Lower leg skin (tissue), 4 donors: ENCODE measurements around the gene SLC40A1. TPM values are rescaled to one million over a fixed set of nuclear protein-coding genes. Genes with fewer than 3 reads are reported as not detected.

Experiments used
- DNase-seq, 2 donors: peaks; one replicate each; pipeline ENCODE4 v3.0.0-alpha.2; 2019; ENCODE audit warnings: low spot score in 2 of 2
- H3K4me3 ChIP-seq: fragments of 200-600 bp; sonication (generic); 2 replicates; pipeline ENCODE4 v1.5.1; 2017; ENCODE audit warnings: mild to moderate bottlenecking, low read depth; ENCODE audit not compliant: poor library complexity, severe bottlenecking
- CTCF ChIP-seq, 3 donors: fragments of 450-650 bp; IDR thresholded peaks; one replicate each; pipeline ENCODE4 v1.5.1; 2016; ENCODE audit warnings: antibody characterized with exemption in 3 of 3, mild to moderate bottlenecking in 3 of 3, moderate library complexity in 2 of 3
- POLR2A ChIP-seq, 2 donors: fragments of 450-650 bp; IDR thresholded peaks; one replicate each; pipeline ENCODE4 v1.6.1; 2016 to 2017; ENCODE audit warnings: antibody characterized with exemption in 2 of 2, mild to moderate bottlenecking in 1 of 2, moderate library complexity in 1 of 2
- WGBS, 2 donors: methylation state at CpG; one replicate each; pipeline ENCODE4 v1.1.5; 2018; 5-methylcytosine and 5-hydroxymethylcytosine counted together
- intact Hi-C: fragments of 100-400 bp; cut with DNase I; formaldehyde crosslinking; loops from one replicate; pipeline ENCODE4 v1.15.0; 2023; ENCODE audit warnings: low total_unique reads
- total RNA-seq, 4 donors: library from RNA; depleted of rRNA; stranded (reverse); fragments of >200 nt; gene quantifications; one replicate each; pipeline ENCODE4 v1.1.0, GENCODE V29; 2016

Gene SLC40A1
- total RNA-seq, 4 donors from 2014 or later = 16.0 to 33.1 (median 18.1) TPM

GRCh38 chr2:189526241-189526640, 54.3 kb downstream of the SLC40A1 start:
- intact Hi-C loops = no loop called here
- no peak overlapping the region for H3K4me3 ChIP-seq
- WGBS, 2 donors = 83 to 89% methylated on average over 2 of the region's 2 CpGs
- no peak for TF ChIP-seq POLR2A (IDR thresholded peaks at IDR 0.05)
- no peak for TF ChIP-seq CTCF (IDR thresholded peaks at IDR 0.05)
- no peak for DNase-seq

- H3K4me3 ChIP-seq = no peak overlapping the region
- intact Hi-C loops = no loop called here
- WGBS, 2 donors = 83 to 93% methylated on average over 4 of the region's 4 CpGs
- no peak for DNase-seq
- no peak for TF ChIP-seq POLR2A (IDR thresholded peaks at IDR 0.05)
- no peak for TF ChIP-seq CTCF (IDR thresholded peaks at IDR 0.05)
These were observed 55.8 kb downstream of the SLC40A1 start for GRCh38 chr2:189524746-189525145.

- no peak for DNase-seq
- WGBS, 2 donors = 54 to 60% methylated on average over 5 of the region's 5 CpGs
These were observed 58.0 kb downstream of the SLC40A1 start for GRCh38 chr2:189522435-189523151.

GRCh38 chr2:189521699-189522434, 58.7 kb downstream of the SLC40A1 start:
- TF ChIP-seq POLR2A (IDR thresholded peaks at IDR 0.05) = no peak
- no peak for TF ChIP-seq CTCF (IDR thresholded peaks at IDR 0.05)
- no peak for DNase-seq
- H3K4me3 ChIP-seq = no peak overlapping the region
- intact Hi-C loops = no loop called here
- 93 to 96% methylated on average over 2 of the region's 2 CpGs for WGBS, 2 donors

More at GRCh38 chr2:189522435-189523151, 58.0 kb downstream of the SLC40A1 start:
- H3K4me3 ChIP-seq = no peak overlapping the region
- TF ChIP-seq CTCF (IDR thresholded peaks at IDR 0.05) = no peak
- TF ChIP-seq POLR2A (IDR thresholded peaks at IDR 0.05) = no peak
- intact Hi-C loops = no loop called here

GRCh38 chr2:189519631-189520387, 60.8 kb downstream of the SLC40A1 start:
- TF ChIP-seq CTCF (IDR thresholded peaks at IDR 0.05) (no peak), POLR2A (IDR thresholded peaks at IDR 0.05) (no peak)
- no peak for DNase-seq
- intact Hi-C loops = no loop called here
- WGBS, 2 donors = 73 to 83% methylated on average over 6 of the region's 6 CpGs
- no peak overlapping the region for H3K4me3 ChIP-seq
